ENCODE results near the gene LARP1. TPM values are rescaled to one million over a fixed set of nuclear protein-coding genes. Genes with fewer than 3 reads are reported as not detected.

Gene LARP1
- total RNA-seq, 2 donors from 2014 or later: 99.8 to 129 TPM

- peaks cover 67% of the 10 kb centered on the region for H3K36me3 ChIP-seq
- DNase-seq (ENCODE audit: low spot score): no peak
- H3K27ac ChIP-seq: no peak overlapping the region
- TF ChIP-seq CTCF (IDR thresholded peaks at IDR 0.05): no peak
- H3K4me3 ChIP-seq: no peak overlapping the region
- H3K4me1 ChIP-seq (ENCODE audit: control insufficient read depth in 1 of 2, low read depth in 2 of 2): peaks cover 0 to 10% of the 10 kb centered on the region in 2 donors
- no peaks in the 10 kb centered on the region for H3K9me3 ChIP-seq
- H3K27me3 ChIP-seq (replicated peaks; ENCODE audit: insufficient read depth): no peaks in the 10 kb centered on the region
- ATAC-seq (ENCODE audit: insufficient number of reproducible peaks, low FRiP score, low read depth): no peak
Observed at GRCh38 chr5:154802050-154802449, 46.9 kb downstream of the LARP1 start.

GRCh38 chr5:154806176-154806575 lies 51.0 kb downstream of the LARP1 start:
- H3K4me3 ChIP-seq: no peak overlapping the region
- TF ChIP-seq CTCF (IDR thresholded peaks at IDR 0.05): no peak
- peaks cover 62% of the 10 kb centered on the region for H3K36me3 ChIP-seq
- no peaks in the 10 kb centered on the region for H3K9me3 ChIP-seq
- H3K4me1 ChIP-seq (ENCODE audit: control insufficient read depth in 1 of 2, low read depth in 2 of 2): no peaks in the 10 kb centered on the region
- H3K27me3 ChIP-seq (replicated peaks; ENCODE audit: insufficient read depth): no peaks in the 10 kb centered on the region
- ATAC-seq (ENCODE audit: insufficient number of reproducible peaks, low FRiP score, low read depth) (no peak), DNase-seq (ENCODE audit: low spot score) (no peak)
- no peak overlapping the region for H3K27ac ChIP-seq

- H3K9me3 ChIP-seq: no peaks in the 10 kb centered on the region
- no peak overlapping the region for H3K27ac ChIP-seq
- ATAC-seq (ENCODE audit: insufficient number of reproducible peaks, low FRiP score, low read depth) (no peak), DNase-seq (ENCODE audit: low spot score) (no peak)
- H3K36me3 ChIP-seq: peaks cover 41% of the 10 kb centered on the region
- H3K4me1 ChIP-seq (ENCODE audit: control insufficient read depth in 1 of 2, low read depth in 2 of 2): no peaks in the 10 kb centered on the region
- H3K27me3 ChIP-seq (replicated peaks; ENCODE audit: insufficient read depth): no peaks in the 10 kb centered on the region
- no peak overlapping the region for H3K4me3 ChIP-seq
- no peak for TF ChIP-seq CTCF (IDR thresholded peaks at IDR 0.05)
Observed at GRCh38 chr5:154811239-154811638, 56.1 kb downstream of the LARP1 start.

DNA sequence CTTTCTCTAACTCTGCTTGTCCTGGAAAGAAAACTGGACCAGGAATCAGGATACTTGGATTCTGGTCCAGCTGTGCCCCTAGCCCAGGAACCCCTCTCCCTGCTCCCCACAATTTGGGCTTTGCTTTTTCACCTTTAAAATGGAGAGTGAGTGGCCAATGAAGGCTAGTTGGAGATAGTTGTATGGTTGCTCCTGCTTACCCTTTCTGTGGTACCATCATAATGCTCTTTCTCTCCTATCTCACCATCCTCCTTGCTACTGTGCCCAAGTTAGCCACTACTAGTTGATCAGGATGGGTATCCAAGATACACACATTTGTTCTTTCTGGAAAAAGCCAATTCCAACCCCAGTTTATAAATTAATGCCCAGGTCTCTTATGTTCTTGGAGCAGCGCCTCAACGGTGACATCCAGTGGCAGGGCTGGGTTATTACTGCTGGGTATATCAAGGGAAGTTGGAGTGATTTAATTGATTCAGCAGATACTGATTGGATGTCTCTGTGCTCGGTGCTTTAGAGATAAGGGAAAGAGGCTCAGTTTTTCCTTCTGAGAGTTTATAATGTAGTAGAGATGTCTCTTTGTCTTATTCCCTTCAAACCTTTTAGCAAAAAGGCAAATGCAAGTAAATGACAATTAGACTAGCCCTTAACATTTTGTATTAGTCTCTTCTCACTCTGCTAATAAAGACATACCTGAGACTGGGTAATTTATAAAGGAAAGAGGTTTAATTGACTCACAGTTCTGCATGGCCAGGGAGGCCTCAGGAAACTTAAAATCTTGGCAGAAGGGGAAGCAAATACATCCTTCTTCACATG lies 56.7 kb downstream of the LARP1 start:
- Histone ChIP-seq H3K4me3 (no peak overlapping the region), H3K27ac (no peak overlapping the region), H3K4me1 (ENCODE audit: control insufficient read depth in 1 of 2, low read depth in 2 of 2) (no peaks in the 10 kb centered on the region), H3K27me3 (replicated peaks; ENCODE audit: insufficient read depth) (no peaks in the 10 kb centered on the region), H3K36me3 (peaks cover 41% of the 10 kb centered on the region), H3K9me3 (no peaks in the 10 kb centered on the region)
- DNase-seq (ENCODE audit: low spot score): peak; percentile 15
- peak; percentile 82 for TF ChIP-seq CTCF (IDR thresholded peaks at IDR 0.05)
- no peak for ATAC-seq (ENCODE audit: insufficient number of reproducible peaks, low FRiP score, low read depth)

- ATAC-seq (ENCODE audit: insufficient number of reproducible peaks, low FRiP score, low read depth) (no peak), DNase-seq (ENCODE audit: low spot score) (no peak)
- no peaks in the 10 kb centered on the region for H3K27me3 ChIP-seq (replicated peaks; ENCODE audit: insufficient read depth)
- TF ChIP-seq CTCF (IDR thresholded peaks at IDR 0.05): no peak
- no peaks in the 10 kb centered on the region for H3K4me1 ChIP-seq (ENCODE audit: control insufficient read depth in 1 of 2, low read depth in 2 of 2)
- H3K4me3 ChIP-seq: no peak overlapping the region
- H3K27ac ChIP-seq: no peak overlapping the region
- peaks cover 40% of the 10 kb centered on the region for H3K36me3 ChIP-seq
- H3K9me3 ChIP-seq: no peaks in the 10 kb centered on the region
Observed at GRCh38 chr5:154813158-154813557, 58.0 kb downstream of the LARP1 start.
